PC-3 (cell line): ENCODE data around the gene SCD5. TPM values are rescaled to one million over a fixed set of nuclear protein-coding genes. Genes with fewer than 3 reads are reported as not detected.

Source experiments
- ATAC-seq: fragments of 200-7000 bp; cut with Tn5 transposase; 2 replicates; pipeline ENCODE4 v1.9.1; 2020; ENCODE audit warnings: mild to moderate bottlenecking, moderate library complexity
- BruUV-seq: library from RNA; stranded (reverse); fragments of 400-500 nt; replicated peaks from 2 replicates; lab custom pipeline; 2021; lab: Mats Ljungman, UMichigan
- CTCF ChIA-PET: fragments of 300-600 bp; sonication (Branson Sonifier 250); formaldehyde crosslinking; loops from one replicate; lab custom pipeline; 2022; ENCODE audit warnings: antibody characterized with exemption; lab: Charles Lee
- POLR2A ChIA-PET: fragments of 300-600 bp; sonication (Branson Sonifier 250); formaldehyde crosslinking; loops from one replicate; lab custom pipeline; 2022; ENCODE audit warnings: antibody characterized with exemption; ENCODE audit not compliant: unreplicated experiment; lab: Charles Lee
- DNase-seq: peaks from one replicate; pipeline ENCODE4 v3.0.0-alpha.2; 2015
- H2AFZ ChIP-seq: fragments of 300-600 bp; sonication (generic); 2 replicates; pipeline ENCODE4 v1.6.0; 2016; ENCODE audit warnings: antibody characterized with exemption, low read length
- H3F3A ChIP-seq: fragments of 300-600 bp; sonication (generic); one replicate; pipeline ENCODE4 v1.6.0; 2017; ENCODE audit warnings: antibody characterized with exemption, low read length, control low read depth, mild to moderate bottlenecking; ENCODE audit not compliant: unreplicated experiment
- H3K27ac ChIP-seq: fragments of 300-600 bp; sonication (generic); 2 replicates; pipeline ENCODE4 v1.5.1; 2016; ENCODE audit warnings: mild to moderate bottlenecking, low read length
- H3K27me3 ChIP-seq: fragments of 300-600 bp; sonication (generic); 2 replicates; pipeline ENCODE4 v1.6.1; 2016; ENCODE audit warnings: low read length, mixed read lengths
- H3K36me3 ChIP-seq: fragments of 300-600 bp; sonication (generic); 2 replicates; pipeline ENCODE4 v1.6.1; 2016; ENCODE audit warnings: low read depth, mixed run types, low read length, mixed read lengths
- H3K4me1 ChIP-seq: fragments of 300-600 bp; sonication (generic); 2 replicates; pipeline ENCODE4 v1.5.1; 2016; ENCODE audit warnings: low read length; ENCODE audit not compliant: insufficient read depth
- H3K4me2 ChIP-seq: fragments of 300-600 bp; sonication (generic); 2 replicates; pipeline ENCODE4 v1.6.0; 2016; ENCODE audit warnings: low read length
- H3K4me3 ChIP-seq: fragments of 300-600 bp; sonication (generic); 2 replicates; pipeline ENCODE4 v1.5.1; 2016; ENCODE audit warnings: mild to moderate bottlenecking, low read length, mixed read lengths
- H3K79me2 ChIP-seq: fragments of 300-600 bp; sonication (generic); 2 replicates; pipeline ENCODE4 v1.6.1; 2017; ENCODE audit warnings: low read length, mixed read lengths
- H3K9ac ChIP-seq: fragments of 300-600 bp; sonication (generic); 2 replicates; pipeline ENCODE4 v1.6.0; 2016; ENCODE audit warnings: mild to moderate bottlenecking, low read length
- H3K9me2 ChIP-seq: fragments of 300-600 bp; sonication (generic); replicated peaks from 2 replicates; pipeline ENCODE4 v1.6.1; 2016; ENCODE audit warnings: mixed run types, low read length, mixed read lengths
- H3K9me3 ChIP-seq: fragments of 300-600 bp; sonication (generic); 2 replicates; pipeline ENCODE4 v1.6.1; 2016; ENCODE audit warnings: low read length, mixed read lengths
- H4K20me1 ChIP-seq: fragments of 300-600 bp; sonication (generic); 2 replicates; pipeline ENCODE4 v1.6.1; 2016; ENCODE audit warnings: low read length, mixed read lengths
- EZH2 ChIP-seq: fragments of 300-600 bp; sonication (generic); IDR thresholded peaks from one replicate; pipeline ENCODE4 v1.6.1; 2017; ENCODE audit warnings: antibody characterized with exemption, mild to moderate bottlenecking, low read length; ENCODE audit not compliant: unreplicated experiment
- EZH2phosphoT487 ChIP-seq: fragments of 300-600 bp; sonication (generic); IDR thresholded peaks from 2 replicates; pipeline ENCODE4 v1.6.1; 2018; ENCODE audit warnings: mild to moderate bottlenecking, antibody characterized with exemption, low read length, borderline replicate concordance
- intact Hi-C: fragments of 100-400 bp; cut with micrococcal nuclease; formaldehyde crosslinking; loops from 2 replicates; pipeline ENCODE4 v1.9.0; 2023
- total RNA-seq: library from RNA; depleted of rRNA; stranded (reverse); fragments of >200 nt; gene quantifications from 2 replicates; pipeline ENCODE4 v1.2.3, GENCODE V29; 2014
- TF ChIP-seq, protein P1 (sequence below): fragments of 300-600 bp; sonication (generic); conservative IDR thresholded peaks from 2 replicates; pipeline ENCODE4 v1.5.1; 2017; ENCODE audit warnings: antibody characterized with exemption, low read depth, mild to moderate bottlenecking, low read length

SCD5 gene
- total RNA-seq, 1 experiment from 2014 or later = 3.8 TPM

DNA sequence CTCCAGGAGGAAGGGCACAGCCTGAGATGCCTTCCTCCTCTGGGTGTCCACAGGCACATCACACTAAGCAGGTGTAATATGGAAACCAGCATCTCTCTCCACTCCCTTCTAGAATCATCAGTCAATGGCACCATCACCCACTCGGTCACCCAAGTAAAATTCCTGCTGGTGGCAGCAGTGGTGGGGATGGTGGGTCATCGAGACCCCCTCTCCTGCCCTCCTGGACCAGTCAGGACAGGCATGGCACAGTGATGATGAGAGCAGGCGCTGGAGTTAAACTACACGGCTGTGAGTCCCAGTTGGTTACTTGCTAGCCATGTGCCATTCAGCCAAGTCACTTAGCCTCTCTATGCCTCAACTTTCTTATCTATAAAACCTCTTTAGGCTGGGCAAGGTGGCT, 42.5 kb downstream of the SCD5 start:
- Histone ChIP-seq H3K27ac (no peak overlapping the region), H3F3A (no peaks in the 10 kb centered on the region), H3K4me1 (no peaks in the 10 kb centered on the region), H3K4me2 (no peak overlapping the region), H3K27me3 (no peaks in the 10 kb centered on the region), H4K20me1 (no peaks in the 10 kb centered on the region), H3K9me3 (no peaks in the 10 kb centered on the region), H3K9ac (no peak overlapping the region), H2AFZ (no peak overlapping the region), H3K36me3 (no peaks in the 10 kb centered on the region), H3K9me2 (no peaks in the 10 kb centered on the region), H3K79me2 (no peaks in the 10 kb centered on the region), H3K4me3 (no peak overlapping the region)
- ATAC-seq = no peak
- BruUV-seq = no TSS peak
- no peak for DNase-seq
- TF ChIP-seq, protein P1, sequence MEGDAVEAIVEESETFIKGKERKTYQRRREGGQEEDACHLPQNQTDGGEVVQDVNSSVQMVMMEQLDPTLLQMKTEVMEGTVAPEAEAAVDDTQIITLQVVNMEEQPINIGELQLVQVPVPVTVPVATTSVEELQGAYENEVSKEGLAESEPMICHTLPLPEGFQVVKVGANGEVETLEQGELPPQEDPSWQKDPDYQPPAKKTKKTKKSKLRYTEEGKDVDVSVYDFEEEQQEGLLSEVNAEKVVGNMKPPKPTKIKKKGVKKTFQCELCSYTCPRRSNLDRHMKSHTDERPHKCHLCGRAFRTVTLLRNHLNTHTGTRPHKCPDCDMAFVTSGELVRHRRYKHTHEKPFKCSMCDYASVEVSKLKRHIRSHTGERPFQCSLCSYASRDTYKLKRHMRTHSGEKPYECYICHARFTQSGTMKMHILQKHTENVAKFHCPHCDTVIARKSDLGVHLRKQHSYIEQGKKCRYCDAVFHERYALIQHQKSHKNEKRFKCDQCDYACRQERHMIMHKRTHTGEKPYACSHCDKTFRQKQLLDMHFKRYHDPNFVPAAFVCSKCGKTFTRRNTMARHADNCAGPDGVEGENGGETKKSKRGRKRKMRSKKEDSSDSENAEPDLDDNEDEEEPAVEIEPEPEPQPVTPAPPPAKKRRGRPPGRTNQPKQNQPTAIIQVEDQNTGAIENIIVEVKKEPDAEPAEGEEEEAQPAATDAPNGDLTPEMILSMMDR = no peak
- TF ChIP-seq EZH2 (no peak), EZH2phosphoT487 (no peak)
- POLR2A ChIA-PET = no interaction called here
- intact Hi-C loops = no loop called here
- CTCF ChIA-PET = no interaction called here

DNA sequence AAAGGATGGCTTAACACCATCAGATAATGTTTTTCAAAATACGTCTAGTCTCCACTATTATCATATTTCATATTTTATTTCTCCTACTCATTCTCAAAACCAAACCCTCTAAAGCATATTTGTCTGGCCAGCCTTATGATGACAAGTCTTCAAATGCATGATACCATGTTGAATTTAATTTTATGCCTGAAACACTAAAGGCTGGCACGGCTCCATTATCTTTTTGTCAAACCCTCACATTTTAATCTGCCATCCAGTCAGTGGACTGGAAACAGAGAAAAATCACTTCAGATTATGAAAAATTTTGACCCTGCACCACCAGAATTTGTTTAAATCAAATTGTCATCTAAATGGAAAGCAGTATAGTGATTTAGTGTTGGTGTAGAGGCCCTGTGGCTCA, 42.9 kb downstream of the SCD5 start:
- BruUV-seq = no TSS peak

DNA sequence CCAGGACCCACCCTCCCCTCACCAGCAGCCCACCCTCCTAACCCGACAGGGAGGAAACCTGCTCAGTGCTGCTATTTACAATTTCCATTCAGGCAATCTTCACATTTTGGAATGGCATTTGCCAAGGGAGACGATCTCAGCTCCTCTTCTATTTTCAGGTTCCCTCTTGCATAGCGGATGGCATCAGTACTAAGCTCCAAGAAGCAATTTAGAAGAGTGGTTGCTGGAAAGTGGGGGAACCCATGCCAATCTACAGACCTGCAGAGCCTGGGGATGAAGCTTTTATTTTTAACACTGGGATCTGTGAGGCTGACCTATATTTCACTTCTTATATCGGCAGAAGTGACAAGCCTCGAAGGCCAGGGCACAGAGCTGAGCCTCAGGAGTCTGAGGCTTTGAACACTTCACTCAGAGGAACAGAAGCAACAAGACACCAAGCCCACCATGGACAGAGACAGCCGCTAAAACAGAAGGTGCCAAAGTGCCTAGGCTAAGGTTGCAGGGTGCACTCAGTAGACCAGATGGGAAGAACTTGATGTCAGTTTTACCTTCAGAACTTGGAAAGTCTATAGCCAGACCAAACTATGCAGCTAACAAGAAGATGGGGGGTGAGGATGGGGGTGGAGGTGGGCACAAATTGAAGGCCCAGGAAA, 44.0 kb downstream of the SCD5 start:
- no peak overlapping the region for H3K27ac ChIP-seq
- no peaks in the 10 kb centered on the region for H3K9me3 ChIP-seq
- H3K27me3 ChIP-seq = no peaks in the 10 kb centered on the region
- no peaks in the 10 kb centered on the region for H3K9me2 ChIP-seq
- H3K4me3 ChIP-seq = no peak overlapping the region
- H2AFZ ChIP-seq = no peak overlapping the region
- intact Hi-C loops = no loop called here
- H3K4me2 ChIP-seq = no peak overlapping the region
- no peaks in the 10 kb centered on the region for H3K36me3 ChIP-seq
- CTCF ChIA-PET = no interaction called here
- ATAC-seq = no peak
- no peaks in the 10 kb centered on the region for H3K79me2 ChIP-seq
- no peaks in the 10 kb centered on the region for H4K20me1 ChIP-seq
- no TSS peak for BruUV-seq
- no peak overlapping the region for H3K9ac ChIP-seq
- POLR2A ChIA-PET = no interaction called here
- TF ChIP-seq EZH2phosphoT487 = no peak
- TF ChIP-seq, protein P1 = no peak
- TF ChIP-seq EZH2 = no peak
- no peaks in the 10 kb centered on the region for H3F3A ChIP-seq
- no peaks in the 10 kb centered on the region for H3K4me1 ChIP-seq
- DNase-seq = no peak

More for the DNA sequence above, 42.9 kb downstream of the SCD5 start:
- no peak overlapping the region for H3K4me2 ChIP-seq
- H3K4me3 ChIP-seq = no peak overlapping the region
- no peaks in the 10 kb centered on the region for H3K27me3 ChIP-seq
- no peaks in the 10 kb centered on the region for H3F3A ChIP-seq
- intact Hi-C loops = no loop called here
- DNase-seq (no peak), ATAC-seq (no peak)
- no peaks in the 10 kb centered on the region for H3K79me2 ChIP-seq
- no peak overlapping the region for H3K9ac ChIP-seq
- no peaks in the 10 kb centered on the region for H3K4me1 ChIP-seq
- POLR2A ChIA-PET = no interaction called here
- no peaks in the 10 kb centered on the region for H4K20me1 ChIP-seq
- H3K9me2 ChIP-seq = no peaks in the 10 kb centered on the region
- no peaks in the 10 kb centered on the region for H3K36me3 ChIP-seq
- CTCF ChIA-PET = no interaction called here
- no peak overlapping the region for H2AFZ ChIP-seq
- TF ChIP-seq EZH2phosphoT487 = no peak
- TF ChIP-seq EZH2 = no peak
- TF ChIP-seq, protein P1 = no peak
- no peaks in the 10 kb centered on the region for H3K9me3 ChIP-seq
- H3K27ac ChIP-seq = no peak overlapping the region
